GM23338 (cell line): Measurements from ENCODE around the gene PLPP4. TPM values are rescaled to one million over a fixed set of nuclear protein-coding genes. Genes with fewer than 3 reads are reported as not detected.

ENCODE experiments used
- ATAC-seq: fragments of 200-7000 bp; cut with Tn5 transposase; 3 replicates; pipeline ENCODE4 v1.9.1; 2020
- DNase-seq: peaks from one replicate; pipeline ENCODE4 v3.0.0-alpha.2; 2015; ENCODE audit warnings: low spot score
- H2AFZ ChIP-seq: fragments of 200-600 bp; sonication (generic); 2 replicates; pipeline ENCODE4 v1.8.0; 2016; ENCODE audit warnings: antibody characterized with exemption, mild to moderate bottlenecking, moderate library complexity
- H3F3A ChIP-seq: fragments of 200-600 bp; sonication (generic); replicated peaks from 2 replicates; pipeline ENCODE4 v1.8.0; 2017; ENCODE audit warnings: antibody characterized with exemption, mixed run types, low read depth
- H3K27ac ChIP-seq: fragments of 200-600 bp; sonication (generic); 2 replicates; pipeline ENCODE4 v1.6.1; 2016; ENCODE audit warnings: low read depth
- H3K27me3 ChIP-seq: fragments of 200-600 bp; sonication (generic); 2 replicates; pipeline ENCODE4 v1.8.0; 2016; ENCODE audit warnings: mild to moderate bottlenecking, mixed run types, moderate library complexity; ENCODE audit not compliant: insufficient read depth
- H3K36me3 ChIP-seq: fragments of 200-600 bp; sonication (generic); 2 replicates; pipeline ENCODE4 v1.8.0; 2016; ENCODE audit warnings: mild to moderate bottlenecking; ENCODE audit not compliant: insufficient read depth
- H3K4me1 ChIP-seq: fragments of 200-600 bp; sonication (generic); 2 replicates; pipeline ENCODE4 v1.8.0; 2016; ENCODE audit warnings: mild to moderate bottlenecking, moderate library complexity; ENCODE audit not compliant: insufficient read depth
- H3K4me2 ChIP-seq: fragments of 200-600 bp; sonication (generic); 2 replicates; pipeline ENCODE4 v1.7.1; 2017; ENCODE audit warnings: mixed run types
- H3K4me3 ChIP-seq: fragments of 200-600 bp; sonication (generic); 2 replicates; pipeline ENCODE4 v1.6.1; 2016; ENCODE audit warnings: mixed run types
- H3K79me2 ChIP-seq: fragments of 200-600 bp; sonication (generic); replicated peaks from 2 replicates; pipeline ENCODE4 v1.8.0; 2017; ENCODE audit warnings: mild to moderate bottlenecking; ENCODE audit not compliant: insufficient read depth
- H3K9me2 ChIP-seq: fragments of 200-600 bp; sonication (generic); 2 replicates; pipeline ENCODE4 v1.8.0; 2017; ENCODE audit not compliant: insufficient read depth
- H4K20me1 ChIP-seq: fragments of 200-600 bp; sonication (generic); replicated peaks from 2 replicates; pipeline ENCODE4 v1.8.0; 2017; ENCODE audit warnings: mild to moderate bottlenecking; ENCODE audit not compliant: insufficient read depth
- H3K27ac Mint-ChIP-seq: 2 replicates; pipeline ENCODE4 v1.8.0; 2020; ENCODE audit warnings: inconsistent platforms, mild to moderate bottlenecking, moderate library complexity, mixed read lengths
- H3K27me3 Mint-ChIP-seq: 3 replicates; pipeline ENCODE4 v1.8.0; 2022; ENCODE audit warnings: low read depth, mild to moderate bottlenecking, moderate library complexity, mixed read lengths, inconsistent platforms; ENCODE audit not compliant: insufficient read depth, poor library complexity
- H3K36me3 Mint-ChIP-seq: 3 replicates; pipeline ENCODE4 v1.8.0; 2021; ENCODE audit warnings: low read depth, mild to moderate bottlenecking, inconsistent platforms, moderate library complexity, mixed read lengths
- H3K4me1 Mint-ChIP-seq: 3 replicates; pipeline ENCODE4 v1.8.0; 2020; ENCODE audit warnings: mild to moderate bottlenecking, inconsistent platforms, mixed read lengths
- H3K4me3 Mint-ChIP-seq: 3 replicates; pipeline ENCODE4 v1.8.0; 2021; ENCODE audit warnings: moderate library complexity, mild to moderate bottlenecking, inconsistent platforms, mixed read lengths
- H3K9me3 Mint-ChIP-seq: 3 replicates; pipeline ENCODE4 v1.8.0; 2020; ENCODE audit warnings: moderate library complexity, mild to moderate bottlenecking, inconsistent platforms, mixed read lengths
- CREB1 ChIP-seq: fragments of 250-450 bp; sonication (Bioruptor Pico); IDR thresholded peaks from 2 replicates; pipeline ENCODE4 v1.5.0; 2020; ENCODE audit warnings: low read depth, mild to moderate bottlenecking, moderate library complexity
- EZH2 ChIP-seq: fragments of 200-600 bp; sonication (generic); IDR thresholded peaks from one replicate; pipeline ENCODE4 v1.8.0; 2017; ENCODE audit warnings: antibody characterized with exemption, mild to moderate bottlenecking, low read depth; ENCODE audit not compliant: unreplicated experiment
- JUNB ChIP-seq: IDR thresholded peaks from one replicate; pipeline ENCODE4 v1.6.1; 2016; ENCODE audit warnings: antibody characterized with exemption; ENCODE audit not compliant: unreplicated experiment
- NANOG ChIP-seq: IDR thresholded peaks from 2 replicates; pipeline ENCODE4 v1.6.1; 2016; ENCODE audit warnings: antibody characterized with exemption, borderline replicate concordance
- ZNF114 ChIP-seq: fragments of 250-450 bp; sonication (Bioruptor Pico); IDR thresholded peaks from 2 replicates; pipeline ENCODE4 v1.5.0; 2020; ENCODE audit warnings: mild to moderate bottlenecking, moderate library complexity
- polyA plus RNA-seq: library from polyadenylated mRNA; unstranded; fragments of >200 nt; fragmentation: Nextera tagmentation; extraction: Ambion mirVana; gene quantifications from 2 replicates; pipeline ENCODE4 v1.2.1, GENCODE V29; 2016
- total RNA-seq: library from RNA; depleted of rRNA; stranded (reverse); fragments of >200 nt; shearing (Covaris generic); gene quantifications from 2 replicates; pipeline ENCODE4 v1.2.3, GENCODE V29; 2014
- TF ChIP-seq, protein P1 (sequence below): IDR thresholded peaks from 2 replicates; pipeline ENCODE4 v1.6.1; 2016; ENCODE audit warnings: antibody characterized with exemption
- TF ChIP-seq, protein P2 (sequence below), 2 experiments: fragments of 200-600 bp in 1 of 2; sonication (generic) in 1 of 2; conservative IDR thresholded peaks; 2 replicates each; pipeline versions ENCODE4 v1.5.1 to v1.6.1; 2016 to 2017; ENCODE audit warnings: antibody characterized with exemption in 2 of 2, low read depth in 2 of 2, mild to moderate bottlenecking in 2 of 2, moderate library complexity in 1 of 2
- TF ChIP-seq, protein P3 (sequence below): IDR thresholded peaks from one replicate; pipeline ENCODE4 v1.6.1; 2018; ENCODE audit warnings: antibody characterized with exemption; ENCODE audit not compliant: unreplicated experiment

Gene PLPP4
- total and polyA plus RNA-seq, 2 experiments from 2014 or later = 0.24 to 0.31 TPM

GRCh38 chr10:120493411-120494312, 36.6 kb downstream of the PLPP4 start:
- Histone ChIP-seq H3K4me3 (no peak overlapping the region), H4K20me1 (no peaks in the 10 kb centered on the region), H3K4me2 (no peak overlapping the region), H3K4me1 (no peaks in the 10 kb centered on the region), H3K27me3 (no peaks in the 10 kb centered on the region), H3F3A (no peaks in the 10 kb centered on the region), H3K79me2 (no peaks in the 10 kb centered on the region), H3K9me2 (peaks cover 3% of the 10 kb centered on the region; the same call in 1 of the 2 replicates), H3K27ac (no peak overlapping the region), H2AFZ (no peak overlapping the region), H3K36me3 (no peaks in the 10 kb centered on the region)
- Mint-ChIP-seq H3K4me3 (no peak overlapping the region), H3K9me3 (no peaks in the 10 kb centered on the region), H3K27me3 (no peaks in the 10 kb centered on the region), H3K4me1 (peaks cover 7% of the 10 kb centered on the region), H3K36me3 (no peaks in the 10 kb centered on the region), H3K27ac (no peak overlapping the region)
- ATAC-seq (no peak), DNase-seq (no peak)
- TF ChIP-seq CREB1 (CRISPR knock-in tag) (no peak), JUNB (no peak), ZNF114 (CRISPR knock-in tag) (no peak), EZH2 (no peak)
- TF ChIP-seq, protein P1, sequence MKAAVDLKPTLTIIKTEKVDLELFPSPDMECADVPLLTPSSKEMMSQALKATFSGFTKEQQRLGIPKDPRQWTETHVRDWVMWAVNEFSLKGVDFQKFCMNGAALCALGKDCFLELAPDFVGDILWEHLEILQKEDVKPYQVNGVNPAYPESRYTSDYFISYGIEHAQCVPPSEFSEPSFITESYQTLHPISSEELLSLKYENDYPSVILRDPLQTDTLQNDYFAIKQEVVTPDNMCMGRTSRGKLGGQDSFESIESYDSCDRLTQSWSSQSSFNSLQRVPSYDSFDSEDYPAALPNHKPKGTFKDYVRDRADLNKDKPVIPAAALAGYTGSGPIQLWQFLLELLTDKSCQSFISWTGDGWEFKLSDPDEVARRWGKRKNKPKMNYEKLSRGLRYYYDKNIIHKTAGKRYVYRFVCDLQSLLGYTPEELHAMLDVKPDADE = no peak
- TF ChIP-seq, protein P2, sequence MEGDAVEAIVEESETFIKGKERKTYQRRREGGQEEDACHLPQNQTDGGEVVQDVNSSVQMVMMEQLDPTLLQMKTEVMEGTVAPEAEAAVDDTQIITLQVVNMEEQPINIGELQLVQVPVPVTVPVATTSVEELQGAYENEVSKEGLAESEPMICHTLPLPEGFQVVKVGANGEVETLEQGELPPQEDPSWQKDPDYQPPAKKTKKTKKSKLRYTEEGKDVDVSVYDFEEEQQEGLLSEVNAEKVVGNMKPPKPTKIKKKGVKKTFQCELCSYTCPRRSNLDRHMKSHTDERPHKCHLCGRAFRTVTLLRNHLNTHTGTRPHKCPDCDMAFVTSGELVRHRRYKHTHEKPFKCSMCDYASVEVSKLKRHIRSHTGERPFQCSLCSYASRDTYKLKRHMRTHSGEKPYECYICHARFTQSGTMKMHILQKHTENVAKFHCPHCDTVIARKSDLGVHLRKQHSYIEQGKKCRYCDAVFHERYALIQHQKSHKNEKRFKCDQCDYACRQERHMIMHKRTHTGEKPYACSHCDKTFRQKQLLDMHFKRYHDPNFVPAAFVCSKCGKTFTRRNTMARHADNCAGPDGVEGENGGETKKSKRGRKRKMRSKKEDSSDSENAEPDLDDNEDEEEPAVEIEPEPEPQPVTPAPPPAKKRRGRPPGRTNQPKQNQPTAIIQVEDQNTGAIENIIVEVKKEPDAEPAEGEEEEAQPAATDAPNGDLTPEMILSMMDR (conservative IDR thresholded peaks at IDR 0.05; ENCODE audit: low read depth in 2 of 2) = no peak
- TF ChIP-seq, protein P3, sequence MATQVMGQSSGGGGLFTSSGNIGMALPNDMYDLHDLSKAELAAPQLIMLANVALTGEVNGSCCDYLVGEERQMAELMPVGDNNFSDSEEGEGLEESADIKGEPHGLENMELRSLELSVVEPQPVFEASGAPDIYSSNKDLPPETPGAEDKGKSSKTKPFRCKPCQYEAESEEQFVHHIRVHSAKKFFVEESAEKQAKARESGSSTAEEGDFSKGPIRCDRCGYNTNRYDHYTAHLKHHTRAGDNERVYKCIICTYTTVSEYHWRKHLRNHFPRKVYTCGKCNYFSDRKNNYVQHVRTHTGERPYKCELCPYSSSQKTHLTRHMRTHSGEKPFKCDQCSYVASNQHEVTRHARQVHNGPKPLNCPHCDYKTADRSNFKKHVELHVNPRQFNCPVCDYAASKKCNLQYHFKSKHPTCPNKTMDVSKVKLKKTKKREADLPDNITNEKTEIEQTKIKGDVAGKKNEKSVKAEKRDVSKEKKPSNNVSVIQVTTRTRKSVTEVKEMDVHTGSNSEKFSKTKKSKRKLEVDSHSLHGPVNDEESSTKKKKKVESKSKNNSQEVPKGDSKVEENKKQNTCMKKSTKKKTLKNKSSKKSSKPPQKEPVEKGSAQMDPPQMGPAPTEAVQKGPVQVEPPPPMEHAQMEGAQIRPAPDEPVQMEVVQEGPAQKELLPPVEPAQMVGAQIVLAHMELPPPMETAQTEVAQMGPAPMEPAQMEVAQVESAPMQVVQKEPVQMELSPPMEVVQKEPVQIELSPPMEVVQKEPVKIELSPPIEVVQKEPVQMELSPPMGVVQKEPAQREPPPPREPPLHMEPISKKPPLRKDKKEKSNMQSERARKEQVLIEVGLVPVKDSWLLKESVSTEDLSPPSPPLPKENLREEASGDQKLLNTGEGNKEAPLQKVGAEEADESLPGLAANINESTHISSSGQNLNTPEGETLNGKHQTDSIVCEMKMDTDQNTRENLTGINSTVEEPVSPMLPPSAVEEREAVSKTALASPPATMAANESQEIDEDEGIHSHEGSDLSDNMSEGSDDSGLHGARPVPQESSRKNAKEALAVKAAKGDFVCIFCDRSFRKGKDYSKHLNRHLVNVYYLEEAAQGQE = no peak

GRCh38 chr10:120494313-120494710, 37.3 kb downstream of the PLPP4 start:
- Histone ChIP-seq H3K4me2 (no peak overlapping the region), H3F3A (no peaks in the 10 kb centered on the region), H2AFZ (no peak overlapping the region), H3K36me3 (no peaks in the 10 kb centered on the region), H3K4me3 (no peak overlapping the region), H4K20me1 (no peaks in the 10 kb centered on the region), H3K9me2 (peaks cover 3% of the 10 kb centered on the region; the same call in 1 of the 2 replicates), H3K4me1 (no peaks in the 10 kb centered on the region), H3K79me2 (no peaks in the 10 kb centered on the region), H3K27ac (no peak overlapping the region), H3K27me3 (no peaks in the 10 kb centered on the region)
- Mint-ChIP-seq H3K9me3 (no peaks in the 10 kb centered on the region), H3K27me3 (no peaks in the 10 kb centered on the region), H3K36me3 (no peaks in the 10 kb centered on the region), H3K4me1 (peaks cover 7% of the 10 kb centered on the region), H3K4me3 (no peak overlapping the region), H3K27ac (no peak overlapping the region)
- DNase-seq (no peak), ATAC-seq (no peak)
- TF ChIP-seq NANOG = no peak
